Heart right ventricle (tissue), 16 donors: Measurements from ENCODE around the gene AFMID. TPM values are rescaled to one million over a fixed set of nuclear protein-coding genes. Genes with fewer than 3 reads are reported as not detected.
"Not testable (repeated sequence)": the region's sequence is repeated elsewhere in the genome, so short reads cannot be mapped to it uniquely, and the experiment has no call there.

Experiments
- ATAC-seq, 8 donors: fragments of 200-7000 bp; cut with Tn5 transposase; one replicate each; pipeline ENCODE4 v1.9.1; 2020; ENCODE audit warnings: mild to moderate bottlenecking in 8 of 8, moderate library complexity in 8 of 8, moderate number of reproducible peaks in 1 of 8
- DNase-seq, 2 donors: peaks; one replicate each; pipeline ENCODE4 v3.0.0-alpha.2; 2020
- H3K27ac ChIP-seq, 10 donors: fragments of 200-600 bp; sonication (generic) in 2 of 10; one replicate each; pipeline versions ENCODE4 v1.5.0 to v1.8.0; 2020 to 2022; ENCODE audit warnings: mild to moderate bottlenecking in 3 of 10
- H3K27me3 ChIP-seq, 7 donors: fragments of 200-600 bp; one replicate each; pipeline ENCODE4 v1.8.0; 2021 to 2022; ENCODE audit warnings: mild to moderate bottlenecking in 2 of 7
- H3K36me3 ChIP-seq, 9 donors: fragments of 200-600 bp; sonication (generic) in 1 of 9; one replicate each; pipeline versions ENCODE4 v1.5.0 to v1.8.0; 2020 to 2022; ENCODE audit warnings: mild to moderate bottlenecking in 2 of 9
- H3K4me1 ChIP-seq, 9 donors: fragments of 200-600 bp; sonication (generic) in 1 of 9; one replicate each; pipeline versions ENCODE4 v1.5.0 to v1.8.0; 2020 to 2022; ENCODE audit warnings: mild to moderate bottlenecking in 4 of 9
- H3K4me3 ChIP-seq, 10 donors: fragments of 200-600 bp; sonication (generic) in 2 of 10; one replicate each; pipeline versions ENCODE4 v1.5.0 to v1.8.0; 2020 to 2022; ENCODE audit warnings: mild to moderate bottlenecking in 7 of 10, moderate library complexity in 2 of 10
- H3K9me3 ChIP-seq, 11 donors: fragments of 200-600 bp in 10 of 11; sonication (generic) in 2 of 11; one replicate each; pipeline versions ENCODE4 v1.5.0 to v1.8.0; 2013 to 2022; ENCODE audit warnings: mild to moderate bottlenecking in 2 of 11, control low read depth in 1 of 11, moderate library complexity in 1 of 11
- WGBS, 2 donors: extraction: QIAGEN DNeasy Blood & Tissue Kit; methylation state at CpG; one replicate each; pipeline ENCODE4 v1.1.7; 2013; ENCODE audit warnings: inconsistent platforms in 1 of 2; 5-methylcytosine and 5-hydroxymethylcytosine counted together
- intact Hi-C, 10 donors: fragments of 100-400 bp; cut with DNase I; formaldehyde crosslinking; loops; one replicate each; pipeline versions ENCODE4 v1.11.1 to v1.14.2; 2022
- polyA plus RNA-seq, 2 donors: library from polyadenylated mRNA; stranded (reverse); fragments of 200-250 nt; gene quantifications; one replicate each; pipeline ENCODE4 v1.2.3, GENCODE V29; 2013
- total RNA-seq, 10 donors: library from RNA; stranded (reverse); fragmentation: NEBNext Ultra II Directional in 3 of 10; extraction: Animal tissue kit (Norgen Biotek cat#: 25700) in 3 of 10; gene quantifications; one replicate each; pipeline versions ENCODE4 v1.2.1 to v1.2.4, GENCODE V29; 2021 to 2023
- TF ChIP-seq, protein P1 (sequence below), 9 donors: fragments of 200-600 bp; sonication (generic) in 2 of 9; IDR thresholded peaks; one replicate each; pipeline versions ENCODE4 v1.5.0 to v1.8.0; 2021 to 2022; ENCODE audit warnings: antibody characterized with exemption in 9 of 9, mild to moderate bottlenecking in 5 of 9, moderate library complexity in 1 of 9
- donor health status: Arrhythmogenic right ventricular cardiomyopathy.
- donor health status: ischemic (EF 13 %, LVEDD 7.1; RV severe dilation, severe dysfunction).
- donor health status: healthy with polysubstance abuse.
- donor health status: DM: no; HTN: yes; CAD: no.
- donor health status: DM: no; HTN: no; CAD: no.
- donor health status: ischemic (EF 25% LVEDD 6.9; RV normal size, moderate dysfunction).
- donor health status: ischemic (EF 25% LVEDD 5.7; RV mildly dilated, moderate dysfunction).
- donor health status: healthy.
- donor health status: DM: yes; HTN: yes; CAD: no.
- donor health status: Ischemic cardiomyopathy.
- donor health status: ischemic (EF 35%, LVEDD 5.7; RV mildly dilated, moderate dysfunction).
- donor health status: nonischemic (EF 11% LVEDD 7.7; RV severe dilation, severe dysfunction).
- donor health status: DM: yes; HTN: yes; CAD: no.
- donor health status: PGD.
- donor health status: ischemic (EF 29% LVEDD 5.4; RV normal size, mild dysfunction).
- donor health status: nonischemic (EF 23%, LVEDD 6.1; RV moderate dilation, normal function).

AFMID gene
- total and polyA plus RNA-seq, 12 donors: 13.0 to 42.4 (median 28.2) TPM

DNA sequence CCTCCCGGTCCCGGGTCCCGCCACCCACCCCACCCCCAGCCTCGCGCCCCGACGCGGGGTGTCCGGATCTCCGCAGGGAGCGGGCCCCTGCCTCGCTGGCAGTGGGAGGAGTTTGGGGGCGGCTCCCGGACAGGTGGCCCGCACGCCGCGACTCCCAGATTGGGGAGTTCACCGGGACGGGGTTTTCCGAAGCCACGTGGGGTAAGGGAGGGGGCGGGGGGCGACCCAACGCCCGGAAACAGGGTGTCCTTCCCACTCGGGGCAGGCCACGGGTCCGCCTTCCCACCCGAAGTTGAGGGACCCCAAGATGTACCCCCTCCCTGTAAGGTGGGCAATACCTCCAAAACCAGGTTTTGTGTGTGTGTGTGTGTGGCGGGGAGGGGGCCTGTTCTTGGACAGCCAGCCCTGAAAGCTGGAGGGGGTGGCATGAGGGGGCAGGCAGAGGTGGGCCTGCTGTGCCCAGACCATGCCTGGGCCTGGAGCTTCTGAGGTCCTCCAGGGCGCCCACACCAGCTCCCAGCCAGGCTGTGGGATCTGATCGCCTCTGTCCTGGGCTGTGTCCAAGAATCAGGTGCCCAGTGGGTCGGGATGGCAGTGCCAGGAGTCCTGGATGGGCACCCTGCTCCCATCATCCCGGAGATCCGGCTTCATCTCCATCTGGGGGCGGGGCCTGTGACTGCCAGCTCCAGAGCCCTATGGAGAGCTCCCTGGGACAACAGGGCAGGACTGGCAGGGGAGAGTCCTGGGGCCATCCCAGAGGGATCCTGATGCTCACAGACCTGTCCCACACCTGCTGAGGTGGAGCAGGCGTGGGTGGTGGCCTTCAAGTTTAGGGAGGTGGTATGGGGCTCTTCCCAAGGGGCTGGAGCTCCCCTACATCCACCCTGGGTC lies 18.0 kb upstream of the AFMID start:
- WGBS, 2 donors: 9 to 11% methylated on average over 29 to 38 of the region's 38 CpGs
- TF ChIP-seq, protein P1, sequence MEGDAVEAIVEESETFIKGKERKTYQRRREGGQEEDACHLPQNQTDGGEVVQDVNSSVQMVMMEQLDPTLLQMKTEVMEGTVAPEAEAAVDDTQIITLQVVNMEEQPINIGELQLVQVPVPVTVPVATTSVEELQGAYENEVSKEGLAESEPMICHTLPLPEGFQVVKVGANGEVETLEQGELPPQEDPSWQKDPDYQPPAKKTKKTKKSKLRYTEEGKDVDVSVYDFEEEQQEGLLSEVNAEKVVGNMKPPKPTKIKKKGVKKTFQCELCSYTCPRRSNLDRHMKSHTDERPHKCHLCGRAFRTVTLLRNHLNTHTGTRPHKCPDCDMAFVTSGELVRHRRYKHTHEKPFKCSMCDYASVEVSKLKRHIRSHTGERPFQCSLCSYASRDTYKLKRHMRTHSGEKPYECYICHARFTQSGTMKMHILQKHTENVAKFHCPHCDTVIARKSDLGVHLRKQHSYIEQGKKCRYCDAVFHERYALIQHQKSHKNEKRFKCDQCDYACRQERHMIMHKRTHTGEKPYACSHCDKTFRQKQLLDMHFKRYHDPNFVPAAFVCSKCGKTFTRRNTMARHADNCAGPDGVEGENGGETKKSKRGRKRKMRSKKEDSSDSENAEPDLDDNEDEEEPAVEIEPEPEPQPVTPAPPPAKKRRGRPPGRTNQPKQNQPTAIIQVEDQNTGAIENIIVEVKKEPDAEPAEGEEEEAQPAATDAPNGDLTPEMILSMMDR (IDR thresholded peaks at IDR 0.05): no peak
- no peaks in the 10 kb centered on the region for H3K9me3 ChIP-seq
- no peaks in the 10 kb centered on the region for H3K27me3 ChIP-seq
- intact Hi-C loops: loop anchor here in 1 of 10 donors (2.0 kb wide), 1 partner anchor 40 kb away; the partner anchor contains the start of gene TMC6
- peak overlapping the region; percentile 82 to 94 (median 91) for H3K27ac ChIP-seq
- ATAC-seq: peak in 7 of 8 donors; percentile 11 to 52 (median 34)
- DNase-seq: peak; percentile 58 to 68
- H3K4me3 ChIP-seq: peak overlapping the region; percentile 36 to 78 (median 69)
- H3K4me1 ChIP-seq: peaks cover 23 to 58% (median 43%) of the 10 kb centered on the region in 9 donors
- peaks cover 0 to 35% (median 10%) of the 10 kb centered on the region in 9 donors for H3K36me3 ChIP-seq

DNA sequence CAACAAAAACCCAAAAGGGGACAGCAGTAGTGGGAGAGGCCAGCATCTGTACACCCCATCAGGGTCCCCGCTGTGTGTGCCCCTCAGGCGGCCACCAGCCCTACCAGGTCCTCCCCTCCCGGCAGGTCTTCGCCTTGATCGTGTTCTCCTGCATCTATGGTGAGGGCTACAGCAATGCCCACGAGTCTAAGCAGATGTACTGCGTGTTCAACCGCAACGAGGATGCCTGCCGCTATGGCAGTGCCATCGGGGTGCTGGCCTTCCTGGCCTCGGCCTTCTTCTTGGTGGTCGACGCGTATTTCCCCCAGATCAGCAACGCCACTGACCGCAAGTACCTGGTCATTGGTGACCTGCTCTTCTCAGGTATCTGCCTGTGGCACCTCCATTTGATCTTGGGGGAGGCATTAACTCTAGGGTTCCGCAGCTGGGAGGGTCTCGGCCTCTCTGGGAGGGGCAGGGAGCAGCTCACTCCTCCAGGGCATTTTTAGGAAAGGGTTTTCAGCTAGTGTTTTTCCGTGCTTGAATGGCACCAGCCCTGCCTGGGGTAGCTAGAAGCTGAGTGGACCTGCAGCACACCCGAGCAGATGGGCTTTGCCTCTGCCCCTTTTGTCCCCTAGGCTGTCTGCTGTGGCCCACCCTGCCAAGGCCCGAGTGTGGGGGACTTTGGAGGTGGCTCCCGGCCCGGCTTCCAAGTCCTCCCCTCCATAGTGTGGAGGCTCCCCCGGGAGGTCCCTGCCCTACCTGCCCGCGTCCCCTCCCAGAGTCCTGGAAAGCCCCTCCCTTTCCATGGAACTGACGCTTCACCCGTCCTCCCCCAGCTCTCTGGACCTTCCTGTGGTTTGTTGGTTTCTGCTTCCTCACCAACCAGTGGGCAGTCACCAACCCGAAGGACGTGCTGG lies 16.2 kb upstream of the AFMID start:
- H3K27ac ChIP-seq: peak overlapping the region in 7 of 10 donors; percentile 82 to 94 (median 89)
- ATAC-seq: no peak
- TF ChIP-seq, protein P1 (IDR thresholded peaks at IDR 0.05): no peak
- peaks cover 0 to 38% (median 10%) of the 10 kb centered on the region in 9 donors for H3K36me3 ChIP-seq
- intact Hi-C loops: loop anchor here in 4 of 10 donors (5.0 to 10.0 kb wide), 2 partner anchors 44 to 146 kb away; partner anchors contain the start of gene TMC6 (in 3 of the 4)
- WGBS, 2 donors: 82 to 85% methylated on average over 31 of the region's 31 CpGs
- no peaks in the 10 kb centered on the region for H3K9me3 ChIP-seq
- no peaks in the 10 kb centered on the region for H3K27me3 ChIP-seq
- no peak overlapping the region for H3K4me3 ChIP-seq
- H3K4me1 ChIP-seq: peaks cover 33 to 76% (median 61%) of the 10 kb centered on the region in 9 donors
- DNase-seq: no peak

DNA sequence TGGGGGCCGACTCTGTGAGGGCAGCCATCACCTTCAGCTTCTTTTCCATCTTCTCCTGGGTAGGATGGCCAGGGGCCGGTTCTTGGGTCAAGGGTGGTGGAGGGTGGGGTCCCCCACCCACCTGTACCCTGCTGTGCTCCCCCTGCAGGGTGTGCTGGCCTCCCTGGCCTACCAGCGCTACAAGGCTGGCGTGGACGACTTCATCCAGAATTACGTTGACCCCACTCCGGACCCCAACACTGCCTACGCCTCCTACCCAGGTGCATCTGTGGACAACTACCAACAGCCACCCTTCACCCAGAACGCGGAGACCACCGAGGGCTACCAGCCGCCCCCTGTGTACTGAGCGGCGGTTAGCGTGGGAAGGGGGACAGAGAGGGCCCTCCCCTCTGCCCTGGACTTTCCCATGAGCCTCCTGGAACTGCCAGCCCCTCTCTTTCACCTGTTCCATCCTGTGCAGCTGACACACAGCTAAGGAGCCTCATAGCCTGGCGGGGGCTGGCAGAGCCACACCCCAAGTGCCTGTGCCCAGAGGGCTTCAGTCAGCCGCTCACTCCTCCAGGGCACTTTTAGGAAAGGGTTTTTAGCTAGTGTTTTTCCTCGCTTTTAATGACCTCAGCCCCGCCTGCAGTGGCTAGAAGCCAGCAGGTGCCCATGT lies 15.4 kb upstream of the AFMID start:
- peaks cover 39 to 84% (median 68%) of the 10 kb centered on the region in 9 donors for H3K4me1 ChIP-seq
- 78 to 84% methylated on average over 19 of the region's 19 CpGs for WGBS, 2 donors
- H3K27me3 ChIP-seq, DNase-seq, H3K9me3 ChIP-seq, ATAC-seq: not testable (repeated sequence)
- peak overlapping the region; percentile 80 to 94 (median 88) for H3K27ac ChIP-seq
- intact Hi-C loops: loop anchor here in 4 of 10 donors (5.0 to 10.0 kb wide), 2 partner anchors 44 to 147 kb away; partner anchors contain the start of gene TMC6 (in 3 of the 4)
- H3K4me3 ChIP-seq: peak overlapping the region in 2 of 10 donors; percentile 8 to 27
- peaks cover 0 to 38% (median 10%) of the 10 kb centered on the region in 9 donors for H3K36me3 ChIP-seq
